Lower leg skin (tissue), 3 donors: Measurements from ENCODE around the gene TNF.

Experiments used
- POLR2A ChIP-seq, 2 donors: fragments of 450-650 bp; IDR thresholded peaks; one replicate each; pipeline ENCODE4 v1.6.1; 2016 to 2017; ENCODE audit warnings: antibody characterized with exemption in 2 of 2, mild to moderate bottlenecking in 1 of 2, moderate library complexity in 1 of 2
- TF ChIP-seq, protein P1 (sequence below), 3 donors: fragments of 450-650 bp; IDR thresholded peaks; one replicate each; pipeline ENCODE4 v1.5.1; 2016; ENCODE audit warnings: antibody characterized with exemption in 3 of 3, mild to moderate bottlenecking in 3 of 3, moderate library complexity in 2 of 3

DNA sequence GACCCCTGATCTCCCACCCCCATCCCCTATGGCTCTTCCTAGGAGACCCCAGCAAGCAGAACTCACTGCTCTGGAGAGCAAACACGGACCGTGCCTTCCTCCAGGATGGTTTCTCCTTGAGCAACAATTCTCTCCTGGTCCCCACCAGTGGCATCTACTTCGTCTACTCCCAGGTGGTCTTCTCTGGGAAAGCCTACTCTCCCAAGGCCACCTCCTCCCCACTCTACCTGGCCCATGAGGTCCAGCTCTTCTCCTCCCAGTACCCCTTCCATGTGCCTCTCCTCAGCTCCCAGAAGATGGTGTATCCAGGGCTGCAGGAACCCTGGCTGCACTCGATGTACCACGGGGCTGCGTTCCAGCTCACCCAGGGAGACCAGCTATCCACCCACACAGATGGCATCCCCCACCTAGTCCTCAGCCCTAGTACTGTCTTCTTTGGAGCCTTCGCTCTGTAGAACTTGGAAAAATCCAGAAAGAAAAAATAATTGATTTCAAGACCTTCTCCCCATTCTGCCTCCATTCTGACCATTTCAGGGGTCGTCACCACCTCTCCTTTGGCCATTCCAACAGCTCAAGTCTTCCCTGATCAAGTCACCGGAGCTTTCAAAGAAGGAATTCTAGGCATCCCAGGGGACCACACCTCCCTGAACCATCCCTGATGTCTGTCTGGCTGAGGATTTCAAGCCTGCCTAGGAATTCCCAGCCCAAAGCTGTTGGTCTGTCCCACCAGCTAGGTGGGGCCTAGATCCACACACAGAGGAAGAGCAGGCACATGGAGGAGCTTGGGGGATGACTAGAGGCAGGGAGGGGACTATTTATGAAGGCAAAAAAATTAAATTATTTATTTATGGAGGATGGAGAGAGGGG, 1.9 kb upstream of the TNF start:
- TF ChIP-seq, protein P1, sequence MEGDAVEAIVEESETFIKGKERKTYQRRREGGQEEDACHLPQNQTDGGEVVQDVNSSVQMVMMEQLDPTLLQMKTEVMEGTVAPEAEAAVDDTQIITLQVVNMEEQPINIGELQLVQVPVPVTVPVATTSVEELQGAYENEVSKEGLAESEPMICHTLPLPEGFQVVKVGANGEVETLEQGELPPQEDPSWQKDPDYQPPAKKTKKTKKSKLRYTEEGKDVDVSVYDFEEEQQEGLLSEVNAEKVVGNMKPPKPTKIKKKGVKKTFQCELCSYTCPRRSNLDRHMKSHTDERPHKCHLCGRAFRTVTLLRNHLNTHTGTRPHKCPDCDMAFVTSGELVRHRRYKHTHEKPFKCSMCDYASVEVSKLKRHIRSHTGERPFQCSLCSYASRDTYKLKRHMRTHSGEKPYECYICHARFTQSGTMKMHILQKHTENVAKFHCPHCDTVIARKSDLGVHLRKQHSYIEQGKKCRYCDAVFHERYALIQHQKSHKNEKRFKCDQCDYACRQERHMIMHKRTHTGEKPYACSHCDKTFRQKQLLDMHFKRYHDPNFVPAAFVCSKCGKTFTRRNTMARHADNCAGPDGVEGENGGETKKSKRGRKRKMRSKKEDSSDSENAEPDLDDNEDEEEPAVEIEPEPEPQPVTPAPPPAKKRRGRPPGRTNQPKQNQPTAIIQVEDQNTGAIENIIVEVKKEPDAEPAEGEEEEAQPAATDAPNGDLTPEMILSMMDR (IDR thresholded peaks at IDR 0.05), result no peak
- TF ChIP-seq POLR2A (IDR thresholded peaks at IDR 0.05), result no peak
